RWPE1 (cell line): Measurements from ENCODE around the gene SH3PXD2A.

ENCODE experiments used
- CTCF ChIA-PET: fragments of 350-600 bp; sonication (Branson Sonifier 250); formaldehyde crosslinking; extraction: SDS; loops from one replicate; lab custom pipeline; 2021; lab: Yijun Ruan, JAX
- POLR2A ChIA-PET: fragments of 400-600 bp; formaldehyde crosslinking; extraction: SDS; loops from one replicate; lab custom pipeline; 2020; ENCODE audit warnings: antibody characterized with exemption; ENCODE audit not compliant: low non-redundant PET; lab: Yijun Ruan, JAX
- DNase-seq: peaks from one replicate; pipeline ENCODE4 v3.0.0; 2012; ENCODE audit warnings: low spot score
- H3K27ac ChIP-seq: fragments of 450-650 bp; 2 replicates; pipeline ENCODE4 v1.5.1; 2017
- CTCF ChIP-seq: fragments of 450-650 bp; conservative IDR thresholded peaks from 2 replicates; pipeline ENCODE4 v1.5.1; 2017; ENCODE audit warnings: low read depth, mild to moderate bottlenecking

The SH3PXD2A gene

GRCh38 chr10:103725242-103725641, 130.1 kb downstream of the SH3PXD2A start:
- TF ChIP-seq CTCF = no peak
- ChIA-PET POLR2A (no interaction called here), CTCF (interaction anchor here (0.6 to 0.8 kb wide), 2 partner anchors 12 to 390 kb away, joined by 3 to 5 read pairs; no protein-coding TSS in a partner anchor)
- peak overlapping the region; percentile 25 for H3K27ac ChIP-seq
- no peak for DNase-seq

- H3K27ac ChIP-seq = peak overlapping the region; percentile 25
- TF ChIP-seq CTCF = no peak
- ChIA-PET POLR2A (no interaction called here), CTCF (interaction anchor here (0.6 kb wide), 2 partner anchors 170 to 391 kb away, joined by 3 to 5 read pairs; no protein-coding TSS in a partner anchor)
- no peak for DNase-seq
These were observed 130.6 kb downstream of the SH3PXD2A start for GRCh38 chr10:103724771-103725170.

- TF ChIP-seq CTCF = no peak
- ChIA-PET CTCF (interaction anchor here (0.6 kb wide), 1 partner anchor 170 kb away, joined by 3 read pairs; no protein-coding TSS in a partner anchor), POLR2A (no interaction called here)
- 0 out of 2 replicates have a peak overlapping the region, but pooled peaks have one; percentile 7 for H3K27ac ChIP-seq
- no peak for DNase-seq
These were observed 131.3 kb downstream of the SH3PXD2A start for GRCh38 chr10:103724074-103724473.

GRCh38 chr10:103723557-103723956, 131.8 kb downstream of the SH3PXD2A start:
- ChIA-PET POLR2A (no interaction called here), CTCF (interaction anchor here (0.6 kb wide), 1 partner anchor 185 kb away, joined by 3 read pairs; no protein-coding TSS in a partner anchor)
- no peak for TF ChIP-seq CTCF

GRCh38 chr10:103722632-103723031, 132.7 kb downstream of the SH3PXD2A start:
- ChIA-PET CTCF (no interaction called here), POLR2A (interaction anchor here (0.6 kb wide), 1 partner anchor 56 kb away, joined by 4 read pairs; no protein-coding TSS in a partner anchor)
- H3K27ac ChIP-seq = peak overlapping the region; percentile 34
- no peak for TF ChIP-seq CTCF
- DNase-seq = no peak

More at GRCh38 chr10:103723557-103723956, 131.8 kb downstream of the SH3PXD2A start:
- no peak for DNase-seq
- H3K27ac ChIP-seq = peak overlapping the region; percentile 34

GRCh38 chr10:103720964-103721335, 134.4 kb downstream of the SH3PXD2A start:
- peak overlapping the region; percentile 44 for H3K27ac ChIP-seq
- no peak for TF ChIP-seq CTCF
- POLR2A ChIA-PET = interaction anchor here (0.6 kb wide), 1 partner anchor 622 kb away, joined by 4 read pairs; no protein-coding TSS in a partner anchor
- no peak for DNase-seq
- CTCF ChIA-PET = no interaction called here
